Fibroblast of skin of left quadriceps (primary cell): Measurements from ENCODE around the gene RPGRIP1.
"Not testable (repeated sequence)": the region's sequence is repeated elsewhere in the genome, so short reads cannot be mapped to it uniquely, and the experiment has no call there.

Experiments used
- DNase-seq, 2 experiments: peaks; one replicate each; pipeline ENCODE4 v3.0.0-alpha.2; 2013; ENCODE audit warnings: low read depth in 2 of 2

The RPGRIP1 gene

DNA sequence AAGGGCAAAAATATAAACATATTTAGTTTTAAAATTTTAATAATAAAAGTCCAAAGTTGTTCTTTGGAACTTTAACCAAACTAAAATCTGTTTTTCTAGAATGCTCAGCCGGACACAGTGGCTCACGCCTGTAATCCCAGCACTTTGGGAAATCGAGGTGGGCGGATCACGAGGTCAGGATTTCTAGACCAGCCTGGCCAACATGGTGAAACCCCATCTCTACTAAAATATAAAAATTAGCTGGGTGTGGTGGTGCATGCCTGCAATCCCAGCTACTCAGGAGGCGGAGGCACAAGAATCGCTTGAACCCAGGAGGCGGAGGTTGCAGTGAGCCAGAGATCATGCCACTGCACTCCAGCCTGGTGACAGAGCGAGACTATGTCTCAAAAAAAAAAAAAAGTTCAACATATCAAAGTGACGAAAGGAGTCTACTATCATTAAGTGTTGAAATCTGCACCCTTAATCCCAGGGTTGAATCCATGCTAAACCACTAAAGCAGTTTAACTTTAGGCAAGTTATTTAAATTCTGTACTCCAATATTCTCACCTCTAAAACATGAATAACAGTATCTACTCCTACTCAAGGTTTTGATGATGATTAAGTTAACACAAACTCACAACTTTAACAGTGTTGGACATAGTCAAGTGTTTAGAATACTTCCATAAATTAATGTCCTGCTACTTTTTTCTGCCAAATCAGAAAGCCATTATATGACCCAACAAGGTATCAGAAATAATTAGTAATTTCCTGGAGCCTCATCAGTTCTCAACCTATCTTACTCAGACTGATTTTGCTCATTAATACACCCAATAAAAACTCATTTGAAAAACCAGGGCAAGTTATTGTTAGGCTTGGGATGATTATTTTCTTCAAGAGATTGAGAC, 21.6 kb upstream of the RPGRIP1 start:
- DNase-seq: no peak

DNA sequence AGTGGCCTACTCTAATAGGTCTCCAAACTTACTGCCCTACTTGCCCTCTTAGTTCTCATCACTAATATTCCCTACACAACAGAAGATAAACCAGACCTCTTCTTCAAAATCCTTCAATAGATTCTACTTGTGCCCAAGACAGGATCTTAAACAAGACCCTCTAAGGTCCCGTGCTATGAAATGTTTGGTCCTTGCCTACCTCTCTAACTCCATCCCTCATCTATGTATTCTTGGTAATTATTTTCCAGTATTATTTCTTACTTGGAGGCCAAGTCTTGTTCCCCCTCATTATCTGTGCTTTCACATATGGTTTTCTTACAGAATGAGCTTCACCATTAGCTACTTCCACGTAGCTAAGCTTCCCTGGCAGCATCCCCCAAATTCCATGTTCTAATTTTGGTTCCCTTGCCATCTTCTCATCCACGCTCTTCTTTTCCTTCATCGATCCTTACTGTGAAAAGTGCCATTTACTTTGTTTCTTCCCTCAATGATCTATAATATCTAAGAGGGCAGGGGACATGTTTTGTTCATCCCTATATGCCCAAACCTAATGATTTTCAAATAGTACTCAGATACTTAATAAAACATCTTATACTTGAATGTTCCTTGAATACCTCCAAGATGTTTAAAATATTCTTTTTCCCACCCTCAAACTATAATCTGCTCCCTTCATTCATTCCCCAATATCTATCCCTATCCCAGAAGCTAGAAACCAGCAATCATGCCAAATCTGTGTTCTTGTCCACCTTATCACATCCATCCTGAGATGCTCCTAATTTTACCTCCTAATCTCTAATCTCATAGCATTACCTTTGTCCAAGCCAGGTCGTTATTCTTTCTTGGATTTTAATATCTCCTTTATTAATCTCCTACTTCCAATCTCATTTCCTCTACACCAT, 20.7 kb upstream of the RPGRIP1 start:
- no peak for DNase-seq

DNA sequence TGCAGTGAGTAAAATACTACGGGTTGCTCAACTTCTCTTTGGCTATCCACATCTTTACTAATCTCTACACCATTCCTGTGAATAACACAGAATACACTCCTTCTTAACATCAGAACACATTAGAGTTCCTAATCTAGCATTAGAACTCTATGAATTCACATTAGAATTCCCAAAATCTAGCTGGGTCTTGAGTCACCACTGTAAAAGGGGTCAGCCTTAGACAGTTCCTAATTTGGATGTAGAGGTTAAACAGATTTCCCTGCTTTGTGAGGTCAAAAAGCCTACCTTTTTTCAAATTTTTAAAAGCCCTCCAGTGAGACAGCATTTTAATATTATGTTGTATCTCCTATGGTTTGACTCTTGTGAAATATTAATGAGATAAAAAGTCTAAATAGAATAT, 18.1 kb upstream of the RPGRIP1 start:
- DNase-seq: no peak

DNA sequence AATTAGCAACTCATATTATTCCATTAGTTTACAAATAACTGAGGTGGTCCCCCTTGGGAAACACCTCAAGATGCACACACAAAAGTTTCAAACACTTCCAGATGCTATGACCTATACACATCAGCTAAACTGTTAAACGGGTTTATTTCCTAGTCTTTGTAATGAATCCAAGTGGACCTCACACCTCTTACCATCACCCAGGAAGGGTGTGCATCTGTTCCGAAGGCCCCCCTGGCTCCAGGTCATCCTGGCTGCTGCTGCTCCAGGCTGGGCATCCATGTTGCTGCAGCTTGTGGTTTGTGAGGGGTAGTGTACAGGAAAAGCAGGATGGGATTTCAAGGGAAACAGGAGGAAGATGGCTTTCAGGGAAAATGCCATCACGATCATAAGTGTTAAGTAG, 17.5 kb upstream of the RPGRIP1 start:
- DNase-seq: no peak

DNA sequence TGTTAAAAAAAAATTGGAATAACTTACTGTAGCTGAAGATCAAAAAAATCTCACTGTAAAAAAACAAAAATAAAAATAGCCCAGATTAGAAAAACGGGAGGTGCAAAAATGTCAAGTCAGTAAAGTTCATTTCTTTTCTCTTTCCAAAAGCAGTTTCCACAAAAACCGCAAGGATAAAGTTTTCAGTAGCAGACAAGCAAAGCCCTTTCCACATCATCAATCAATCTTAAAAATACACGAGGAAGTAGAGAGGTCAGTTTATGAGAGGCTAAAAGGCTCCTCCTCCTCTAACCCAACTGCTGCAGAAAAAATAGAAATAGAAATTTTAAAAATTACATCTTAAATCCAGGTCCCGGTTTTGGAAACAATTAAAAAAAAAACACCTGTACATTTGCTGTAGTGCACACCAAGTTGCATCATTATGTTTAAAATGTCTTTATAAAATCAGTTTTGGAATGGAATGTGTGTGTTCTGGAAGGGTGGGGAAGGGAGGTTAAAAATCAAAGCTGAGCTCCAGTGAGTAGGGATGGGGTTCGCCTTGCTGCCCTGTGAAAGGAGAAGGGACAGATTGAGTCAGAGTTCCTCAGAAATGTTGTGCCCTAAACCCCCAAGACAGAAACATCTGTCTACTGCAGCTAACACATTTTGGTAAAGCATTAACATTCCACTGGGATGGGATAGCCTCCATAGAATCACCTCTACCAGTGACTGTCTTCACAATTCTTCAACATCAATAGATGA, 16.4 kb upstream of the RPGRIP1 start:
- DNase-seq: no peak

DNA sequence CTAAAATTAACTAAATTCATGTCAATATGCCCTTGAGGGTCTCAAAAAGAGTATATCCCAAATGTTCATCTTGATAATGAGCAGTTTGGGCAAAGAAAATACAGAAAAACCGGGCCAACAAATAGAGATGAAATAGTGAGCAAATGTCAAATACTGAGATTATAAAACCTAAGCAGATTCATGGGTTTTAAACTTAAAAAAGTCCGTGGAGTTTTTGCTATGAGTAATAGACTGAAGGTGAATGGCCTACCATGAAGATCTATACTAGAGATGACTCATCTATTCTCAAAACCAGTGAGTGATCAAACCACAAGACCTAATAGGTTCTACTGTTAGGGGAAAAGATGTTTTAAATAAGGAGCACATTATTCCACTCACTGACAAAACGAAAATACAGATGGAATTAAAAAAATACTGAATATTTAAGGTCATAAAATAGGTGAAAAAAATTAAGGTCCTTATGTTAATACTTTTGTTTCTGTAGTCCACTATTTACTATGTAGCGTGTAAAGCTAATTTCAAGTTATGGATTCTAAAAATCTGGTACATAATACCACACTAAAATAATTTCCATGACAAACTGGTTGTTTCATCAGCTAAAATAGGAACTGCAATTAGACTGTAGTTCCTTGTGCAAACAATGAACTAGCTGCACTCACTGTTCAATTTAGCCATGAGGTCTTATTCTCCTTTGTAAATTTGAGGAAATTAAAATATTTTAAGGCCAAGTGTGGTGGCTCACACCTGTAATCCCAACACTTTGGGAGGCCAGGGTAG, 15.7 kb upstream of the RPGRIP1 start:
- peak; percentile 69 to 70 for DNase-seq

DNA sequence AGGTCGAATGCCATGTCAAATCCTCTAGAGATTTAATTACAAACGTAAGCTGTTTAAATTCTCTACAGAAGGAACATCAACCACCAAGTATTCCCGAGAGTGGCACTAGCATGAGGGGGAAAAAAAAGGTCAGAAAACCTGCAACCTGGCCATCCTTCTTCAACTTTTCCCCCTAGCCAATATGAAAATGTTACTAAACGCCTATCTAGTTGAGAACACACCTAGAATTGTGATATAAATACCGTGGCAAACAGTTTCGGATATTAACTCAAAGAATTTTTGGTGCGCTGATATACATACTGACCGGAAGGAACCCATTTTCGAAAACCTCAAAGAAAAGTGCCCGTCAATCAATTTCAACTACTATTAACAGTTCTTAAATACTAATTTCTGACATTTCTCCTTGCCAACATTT, 12.4 kb upstream of the RPGRIP1 start:
- no peak for DNase-seq

DNA sequence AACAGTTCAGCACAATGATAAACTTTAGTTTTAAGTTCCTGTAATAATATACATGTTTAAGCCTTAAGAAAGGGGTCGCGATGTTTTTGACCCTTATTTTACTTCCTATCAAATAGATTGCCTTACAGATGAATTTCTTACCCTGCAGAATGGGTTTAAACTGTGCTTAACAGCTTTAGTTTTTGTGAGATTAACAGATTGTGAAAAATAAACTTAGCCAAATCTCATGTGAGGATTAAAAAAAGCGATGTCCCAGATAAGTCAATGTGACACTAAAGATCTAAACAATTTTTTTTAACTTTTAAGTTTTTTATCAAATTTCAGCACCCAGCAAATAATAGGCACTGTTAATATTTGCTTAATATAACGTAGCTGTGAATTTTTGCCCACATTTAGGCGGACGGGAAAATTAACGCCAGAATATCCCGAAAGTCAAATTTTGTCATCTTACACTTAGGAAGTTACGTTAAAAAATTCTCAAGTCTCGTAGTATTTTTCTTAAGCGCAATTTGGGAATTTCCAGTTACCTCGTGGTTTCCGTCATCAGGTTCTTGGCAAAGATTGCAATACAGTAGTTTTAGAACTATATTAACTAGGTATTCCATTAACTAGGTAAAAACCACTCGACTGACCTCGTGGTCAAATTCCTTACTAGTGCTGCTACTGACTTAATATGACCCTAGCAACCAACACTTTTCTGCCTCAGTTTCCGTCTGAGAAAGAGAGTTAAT, 11.8 kb upstream of the RPGRIP1 start:
- DNase-seq: no peak

DNA sequence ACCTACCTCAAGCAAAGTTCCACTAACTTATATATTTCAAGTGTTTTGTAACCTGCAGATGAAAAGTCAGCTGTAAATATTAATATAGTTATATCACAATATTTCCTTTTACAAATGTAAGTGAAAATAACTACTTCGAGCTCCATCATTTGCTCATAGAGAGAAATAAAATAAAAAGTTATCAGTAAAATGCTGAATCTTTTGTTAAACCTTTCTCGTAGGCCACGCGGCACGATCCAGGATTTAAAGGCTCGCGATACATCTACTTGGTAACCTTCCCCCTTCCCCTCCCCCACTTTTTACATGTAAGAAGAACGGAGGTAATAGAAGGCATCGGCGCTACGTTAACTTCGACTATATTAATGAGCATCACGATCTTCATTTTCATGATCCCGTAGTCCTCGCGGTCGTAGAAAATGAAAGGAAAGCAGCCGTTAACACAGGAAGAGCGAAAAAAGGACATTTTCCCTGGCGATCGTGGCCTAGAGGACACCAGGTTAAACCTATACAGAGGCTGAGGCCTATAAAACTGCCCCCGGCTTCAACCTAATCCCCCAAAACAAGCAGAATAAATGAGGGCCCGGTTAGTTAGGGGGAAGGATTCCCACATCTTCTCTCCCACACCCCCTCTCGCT, 11.1 kb upstream of the RPGRIP1 start:
- DNase-seq: no peak

DNA sequence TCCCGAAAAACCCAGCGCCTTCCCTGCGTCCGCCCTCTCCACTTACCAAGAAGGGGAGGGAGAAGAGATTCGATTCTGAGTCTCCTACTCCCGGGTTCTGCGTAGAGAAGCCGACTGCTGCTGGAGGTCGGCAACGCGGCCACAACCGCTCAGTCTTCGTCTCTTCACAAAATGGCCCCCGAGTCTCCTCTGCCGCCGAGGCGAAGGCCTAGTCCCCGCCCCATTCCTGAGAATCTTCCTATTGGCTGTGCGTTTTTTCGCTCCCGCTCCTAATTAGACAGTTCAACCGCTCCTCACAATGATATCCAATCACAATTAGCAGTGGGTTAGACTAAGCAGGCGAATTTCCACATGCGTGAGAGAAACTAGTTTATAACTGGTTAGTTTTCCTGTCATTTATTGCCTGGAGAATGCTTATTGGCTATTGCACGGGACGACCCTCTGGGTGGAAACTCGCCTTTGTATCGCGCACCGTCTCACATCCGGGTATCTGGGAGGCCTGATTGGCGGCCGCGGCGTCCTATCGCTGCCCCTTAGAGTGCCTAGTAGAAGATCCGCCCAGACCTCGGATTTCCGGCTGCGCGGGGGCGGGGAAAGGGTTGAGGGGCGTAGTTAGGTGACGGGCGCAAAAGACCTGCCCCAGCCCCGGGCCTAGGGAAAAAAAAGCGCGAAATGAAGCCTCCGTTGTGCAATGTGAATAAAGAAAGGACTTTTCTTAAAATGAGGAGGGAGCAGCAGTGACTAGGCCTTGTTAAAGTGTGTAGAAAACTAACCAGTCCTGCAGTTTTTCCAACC, 10.4 kb upstream of the RPGRIP1 start, which contains the start of gene HNRNPC:
Gene HNRNPC, minus strand, starts transcription at position 191 of the 795 bp plus-strand sequence. CDS start 35,249 bp downstream, outside the sequence.
- peak; percentile 100 for DNase-seq

DNA sequence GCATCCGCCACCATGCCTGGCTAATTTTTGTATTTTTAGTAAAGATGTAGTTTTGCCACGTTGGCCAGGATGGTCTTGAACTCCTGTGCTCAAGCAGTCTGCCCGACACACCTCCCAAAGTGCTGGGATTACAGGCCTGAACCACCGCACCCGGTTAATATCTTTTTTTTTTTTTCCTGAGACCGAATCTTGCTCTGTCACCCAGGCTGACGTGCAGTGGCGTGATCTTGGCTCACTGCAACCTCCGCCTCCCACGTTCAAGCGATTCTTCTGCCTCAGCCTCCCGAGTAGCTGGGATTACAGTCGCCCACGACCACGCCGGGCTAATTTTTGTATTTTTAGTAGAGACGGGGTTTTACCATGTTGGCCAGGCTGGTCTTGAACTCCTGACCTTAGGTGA, 7.2 kb upstream of the RPGRIP1 start:
- not testable (repeated sequence) for DNase-seq

DNA sequence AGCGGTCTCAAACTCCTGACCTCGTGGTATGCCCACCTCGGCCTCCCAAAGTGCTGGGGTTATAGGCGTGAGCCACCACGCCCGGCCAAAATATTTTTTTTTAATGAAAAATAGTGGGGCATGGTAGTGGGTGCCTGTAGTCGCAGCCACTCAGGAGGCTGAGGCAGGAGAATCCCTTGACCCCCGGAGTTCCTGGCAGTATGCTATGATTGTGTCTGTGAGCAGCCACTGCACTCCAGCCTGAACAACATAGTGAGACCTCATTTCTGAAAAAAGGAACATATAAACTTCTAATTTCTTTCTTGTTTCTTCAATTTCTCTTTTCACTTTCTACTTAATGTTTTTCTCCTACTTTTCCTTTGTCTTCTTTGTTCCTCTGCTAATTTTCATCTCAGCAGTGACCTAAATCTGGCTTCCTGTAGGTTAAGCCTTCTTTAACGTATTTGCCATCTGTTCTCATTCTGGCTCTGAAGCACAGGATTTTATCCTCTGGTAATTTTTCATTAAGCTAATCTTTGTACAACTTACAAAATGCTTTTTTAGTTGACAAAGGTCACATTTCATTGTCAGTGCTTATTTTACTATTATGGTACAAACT, 4.5 kb upstream of the RPGRIP1 start:
- DNase-seq: no peak

DNA sequence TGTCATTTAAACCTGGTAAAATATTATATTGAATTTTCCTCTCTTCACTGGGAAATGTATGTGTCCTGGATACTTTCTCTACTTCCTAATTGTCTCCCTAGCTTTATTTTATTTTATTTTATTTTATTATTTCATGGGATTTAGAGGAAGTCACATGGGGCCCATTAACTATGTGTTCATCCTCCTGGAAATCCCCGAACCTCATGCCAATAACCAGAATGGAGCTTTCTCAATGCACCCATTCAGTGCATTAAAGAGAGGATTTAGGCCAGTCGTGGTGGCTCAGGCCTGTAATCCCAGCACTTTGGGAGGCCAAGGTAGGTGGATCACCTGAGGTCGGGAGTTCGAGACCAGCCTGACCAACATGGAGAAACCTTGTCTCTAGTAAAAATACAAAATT, 1.3 kb upstream of the RPGRIP1 start:
- DNase-seq: no peak

DNA sequence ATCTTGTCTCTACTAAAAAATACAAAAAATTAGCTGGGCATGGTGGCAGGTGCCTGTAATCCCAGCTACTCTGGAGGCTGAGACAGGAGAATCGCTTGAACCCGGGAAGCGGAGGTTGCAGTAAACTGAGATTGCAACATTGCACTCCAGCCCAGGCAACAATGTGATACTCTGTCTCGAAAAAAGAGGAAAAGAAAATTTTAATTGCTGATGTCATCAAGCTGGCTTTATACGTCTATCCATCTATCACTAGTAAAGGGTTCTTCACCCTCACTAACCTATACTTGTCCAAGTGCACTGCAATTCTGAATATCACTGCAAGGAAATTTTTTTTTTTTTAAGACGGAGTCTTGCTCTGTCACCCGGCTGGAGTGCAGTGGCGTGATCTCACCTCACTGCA, 2.0 kb downstream of the RPGRIP1 start:
- DNase-seq: not testable (repeated sequence)

DNA sequence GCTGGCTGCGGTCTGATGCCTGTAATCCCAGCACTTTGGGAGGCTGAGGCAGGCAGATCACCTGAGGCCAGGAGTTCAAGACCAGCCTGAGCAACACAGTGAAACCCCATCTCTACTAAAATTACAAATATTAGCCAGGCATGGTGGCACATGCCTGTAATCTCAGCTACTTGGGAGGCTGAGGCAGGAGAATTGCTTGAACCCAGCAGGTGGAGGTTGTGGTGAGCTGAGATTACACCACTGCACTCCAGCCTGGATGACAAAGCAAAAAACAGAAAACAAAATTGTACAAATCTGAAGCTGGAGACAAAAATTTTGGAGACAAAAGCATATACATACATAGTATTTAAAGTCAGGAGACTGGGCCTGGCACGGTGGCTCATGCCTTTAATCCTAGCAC, 6.6 kb downstream of the RPGRIP1 start:
- DNase-seq: not testable (repeated sequence)

DNA sequence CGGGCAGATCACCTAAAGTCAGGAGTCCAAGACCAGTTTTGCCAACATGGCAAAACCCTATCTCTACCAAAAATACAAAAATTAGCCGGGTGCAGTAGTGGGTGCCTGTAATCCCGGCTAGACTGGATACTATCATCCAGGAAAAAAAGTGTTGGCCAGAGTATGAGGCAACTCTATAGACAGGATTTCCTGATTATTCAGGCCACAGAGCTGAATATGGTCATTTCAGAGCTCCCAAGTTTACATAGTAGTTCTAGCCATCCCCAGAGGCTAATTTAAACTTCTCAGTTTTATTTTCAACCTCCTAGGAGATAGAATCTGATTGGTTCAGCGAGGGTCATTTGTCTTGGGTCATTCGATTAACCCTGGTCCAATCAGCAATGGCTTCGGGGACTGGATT, 7.3 kb downstream of the RPGRIP1 start:
- no peak for DNase-seq

DNA sequence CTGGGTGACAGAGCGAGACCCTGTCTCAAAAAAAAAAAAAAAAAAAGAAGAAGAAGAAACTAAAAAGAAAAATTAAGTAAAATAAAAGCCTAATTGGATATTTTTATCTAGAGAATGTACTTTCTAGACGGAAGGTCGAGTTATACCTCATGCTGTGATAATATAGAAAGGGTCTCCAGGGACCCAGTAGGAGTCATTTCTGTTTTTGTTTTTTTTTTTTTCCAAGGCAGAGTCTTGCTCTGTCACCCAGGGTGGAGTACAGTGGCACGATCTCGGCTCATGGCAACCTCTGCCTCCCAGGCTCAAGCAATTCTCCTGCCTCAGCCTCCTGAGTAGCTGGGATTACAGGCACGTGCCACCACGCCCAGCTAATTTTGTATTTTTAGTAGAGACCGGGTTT, 14.1 kb downstream of the RPGRIP1 start:
- DNase-seq: not testable (repeated sequence)

DNA sequence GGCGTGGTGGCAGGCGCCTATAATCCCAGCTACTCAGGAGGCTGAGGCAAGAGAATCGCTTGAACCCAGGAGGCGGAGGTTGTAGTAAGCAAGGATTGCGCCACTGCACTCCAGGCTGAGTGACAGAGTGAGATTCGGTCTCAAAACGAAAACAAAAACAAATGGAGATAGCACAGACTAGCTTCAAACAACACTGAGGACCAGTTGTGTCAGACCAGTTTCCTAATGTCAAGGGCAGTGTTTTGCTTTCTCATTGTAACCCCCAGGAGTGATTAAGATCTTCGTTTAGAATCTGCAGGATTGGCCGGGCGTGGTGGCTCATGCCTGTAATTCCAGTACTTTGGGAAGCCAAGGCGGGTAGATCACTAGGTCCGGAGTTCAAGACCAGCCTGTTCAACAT, 18.5 kb downstream of the RPGRIP1 start:
- no peak for DNase-seq
